PC-9 (cell line): Measurements from ENCODE around the gene EIF2D. TPM values are rescaled to one million over a fixed set of nuclear protein-coding genes. Genes with fewer than 3 reads are reported as not detected.

Source experiments
- BruUV-seq: library from RNA; stranded (reverse); fragments of 400-500 nt; replicated peaks from 2 replicates; lab custom pipeline; 2021; lab: Mats Ljungman, UMichigan
- CTCF ChIA-PET: fragments of 300-600 bp; sonication (Branson Sonifier 250); formaldehyde crosslinking; loops from one replicate; lab custom pipeline; 2022; ENCODE audit warnings: antibody characterized with exemption; lab: Charles Lee
- POLR2A ChIA-PET: fragments of 300-600 bp; sonication (Branson Sonifier 250); formaldehyde crosslinking; loops from one replicate; lab custom pipeline; 2022; ENCODE audit warnings: antibody characterized with exemption; ENCODE audit not compliant: unreplicated experiment; lab: Charles Lee
- DNase-seq, 2 experiments: peaks; one replicate each; pipeline versions ENCODE4 v3.0.0 to v3.0.0-alpha.2; 2015 to 2022; ENCODE audit warnings: mixed read lengths in 1 of 2
- H2AFZ ChIP-seq: fragments of 200-600 bp; sonication (generic); 2 replicates; pipeline ENCODE4 v1.8.1; 2017; ENCODE audit warnings: antibody characterized with exemption
- H3F3A ChIP-seq: fragments of 200-600 bp; sonication (generic); 2 replicates; pipeline ENCODE4 v1.8.1; 2017; ENCODE audit warnings: antibody characterized with exemption, mild to moderate bottlenecking, low read depth; ENCODE audit not compliant: insufficient read depth
- H3K27ac ChIP-seq: fragments of 200-600 bp; sonication (generic); 2 replicates; pipeline ENCODE4 v1.6.1; 2016; ENCODE audit warnings: mixed run types
- H3K27me3 ChIP-seq: fragments of 200-600 bp; sonication (generic); 2 replicates; pipeline ENCODE4 v1.6.1; 2016; ENCODE audit warnings: low read depth, mixed run types; ENCODE audit not compliant: insufficient read depth
- H3K36me3 ChIP-seq: fragments of 200-600 bp; sonication (generic); 2 replicates; pipeline ENCODE4 v1.6.1; 2016; ENCODE audit warnings: low read depth, mixed run types
- H3K4me1 ChIP-seq: fragments of 200-600 bp; sonication (generic); replicated peaks from 2 replicates; pipeline ENCODE4 v1.6.1; 2016; ENCODE audit warnings: mixed run types; ENCODE audit not compliant: insufficient read depth
- H3K4me2 ChIP-seq: fragments of 200-600 bp; sonication (generic); 2 replicates; pipeline ENCODE4 v1.6.1; 2017; ENCODE audit warnings: mixed run types
- H3K4me3 ChIP-seq: fragments of 200-600 bp; sonication (generic); 2 replicates; pipeline ENCODE4 v1.6.1; 2016; ENCODE audit warnings: mixed run types
- H3K79me2 ChIP-seq: fragments of 200-600 bp; sonication (generic); 2 replicates; pipeline ENCODE4 v1.6.1; 2017; ENCODE audit warnings: low read depth, mixed run types
- H3K9me2 ChIP-seq: fragments of 200-600 bp; sonication (generic); 2 replicates; pipeline ENCODE4 v1.8.1; 2017; ENCODE audit warnings: mild to moderate bottlenecking; ENCODE audit not compliant: insufficient read depth
- H3K9me3 ChIP-seq: fragments of 200-600 bp; sonication (generic); 2 replicates; pipeline ENCODE4 v1.8.1; 2016; ENCODE audit warnings: low read depth; ENCODE audit not compliant: insufficient read depth
- H4K20me1 ChIP-seq: fragments of 200-600 bp; sonication (generic); 2 replicates; pipeline ENCODE4 v1.8.1; 2017; ENCODE audit not compliant: insufficient read depth
- EZH2 ChIP-seq: fragments of 200-600 bp; sonication (generic); IDR thresholded peaks from 2 replicates; pipeline ENCODE4 v1.8.0; 2017; ENCODE audit warnings: antibody characterized with exemption, low read depth
- intact Hi-C: fragments of 100-400 bp; cut with micrococcal nuclease; formaldehyde crosslinking; loops from one replicate; pipeline ENCODE4 v1.10.0; 2022; ENCODE audit not compliant: unreplicated experiment
- total RNA-seq: library from RNA; stranded (reverse); gene quantifications from 2 replicates; pipeline ENCODE4 v1.2.3, GENCODE V29; 2021
- TF ChIP-seq, protein P1 (sequence below): fragments of 200-600 bp; sonication (generic); conservative IDR thresholded peaks from 2 replicates; pipeline ENCODE4 v1.6.1; 2017; ENCODE audit warnings: mixed run types, antibody characterized with exemption, mild to moderate bottlenecking, moderate library complexity

Gene EIF2D
- total RNA-seq, 1 experiment from 2014 or later = 59.0 TPM

DNA sequence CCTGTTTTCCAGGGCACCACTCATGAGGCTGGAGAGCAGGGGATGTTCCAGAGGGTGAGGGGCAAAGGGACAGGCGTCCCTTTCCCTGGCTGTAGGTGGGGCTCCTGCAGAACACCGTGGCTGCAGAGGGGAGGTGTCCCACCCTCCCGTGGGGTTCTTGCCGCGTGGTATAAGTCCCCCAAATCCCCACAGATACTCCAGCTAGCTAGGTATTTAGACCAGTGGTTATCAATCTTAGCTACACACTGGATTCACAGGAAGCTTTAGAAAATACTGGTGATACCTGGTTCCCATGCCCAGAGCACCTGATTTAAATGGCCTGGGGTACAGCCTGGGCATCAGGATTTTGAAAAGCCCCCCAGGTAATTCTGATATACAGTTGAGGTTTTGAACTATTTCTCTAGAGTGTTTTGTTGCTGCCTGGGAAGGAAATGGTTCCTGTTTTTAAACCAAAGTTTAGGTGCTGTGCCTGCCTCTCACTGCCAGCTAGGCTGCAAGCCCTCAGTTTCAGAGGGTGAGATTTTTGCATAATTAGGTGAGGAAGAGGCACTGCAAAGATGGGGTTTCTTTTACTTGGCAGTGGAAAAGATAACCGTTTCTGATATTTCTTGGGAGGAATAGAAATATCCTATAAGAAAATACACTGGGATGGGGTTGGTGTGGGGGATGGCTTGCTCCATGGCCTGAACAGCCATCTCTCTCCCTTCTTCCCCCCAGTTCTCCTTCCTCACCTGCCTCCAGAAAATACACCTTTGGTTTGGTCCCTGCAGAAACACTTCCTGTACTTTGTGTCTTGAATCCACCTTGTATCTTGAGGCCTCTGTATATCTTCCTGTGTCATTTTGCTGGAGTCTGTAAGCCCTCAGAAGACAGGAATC lies 53.2 kb downstream of the EIF2D start:
- H3K27ac ChIP-seq = no peak overlapping the region
- POLR2A ChIA-PET = no interaction called here

DNA sequence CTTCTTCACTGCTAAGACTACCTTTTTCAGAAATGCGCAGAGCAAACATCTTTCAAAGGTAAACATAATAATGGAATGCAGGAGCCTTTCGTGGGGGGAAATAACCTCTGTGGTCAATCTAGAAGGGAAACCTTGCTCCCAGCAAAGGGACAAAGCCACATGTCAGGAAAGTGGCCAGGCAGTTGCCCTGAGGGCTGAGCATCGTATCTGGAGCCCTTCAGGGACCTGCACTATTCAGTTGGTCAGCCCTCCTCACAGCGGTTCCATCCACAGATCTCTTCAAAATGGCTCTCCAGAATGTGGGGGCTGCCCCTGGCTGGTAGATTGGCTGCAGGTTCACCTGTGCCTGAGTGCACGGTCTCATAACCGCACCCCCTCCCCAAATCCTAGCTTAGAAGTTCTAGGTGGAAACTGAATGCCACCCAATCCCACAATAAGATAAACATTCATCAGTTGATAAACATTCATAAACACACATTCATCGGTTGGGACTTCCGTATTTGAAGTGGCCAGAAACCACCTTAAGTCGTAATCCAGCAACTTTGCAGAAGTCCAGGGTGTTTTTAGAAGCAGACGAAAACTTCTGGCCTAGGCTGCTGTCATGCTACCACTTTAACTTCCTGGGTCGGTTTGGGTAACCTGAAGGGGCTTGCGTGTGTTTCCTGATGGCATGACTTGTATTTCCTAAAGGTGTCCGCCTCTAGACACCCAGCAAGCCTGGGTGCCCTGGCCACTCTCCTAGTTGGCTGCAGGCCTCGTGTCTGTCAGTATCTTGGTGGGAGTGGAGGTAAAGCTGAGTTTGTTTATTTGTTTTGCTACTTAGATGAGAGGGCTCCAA lies 54.4 kb downstream of the EIF2D start:
- Histone ChIP-seq H3K4me1 (peaks cover 16% of the 10 kb centered on the region), H3K9me3 (no peaks in the 10 kb centered on the region), H3K4me2 (peak overlapping the region; percentile 100), H3K36me3 (no peaks in the 10 kb centered on the region), H3F3A (peaks cover under 1% of the 10 kb centered on the region; the same call in 1 of the 2 replicates), H3K4me3 (peak overlapping the region; percentile 77), H3K79me2 (no peaks in the 10 kb centered on the region), H3K9me2 (no peaks in the 10 kb centered on the region), H3K27me3 (no peaks in the 10 kb centered on the region), H4K20me1 (no peaks in the 10 kb centered on the region; the same call in 1 of the 2 replicates), H2AFZ (peak overlapping the region; percentile 88), H3K27ac (no peak overlapping the region)
- intact Hi-C loops = no loop called here
- ChIA-PET POLR2A (no interaction called here), CTCF (interaction anchor here (0.6 kb wide), 1 partner anchor 51 kb away, joined by 3 read pairs; the partner anchor contains the start of gene RASSF5)
- TF ChIP-seq, protein P1, sequence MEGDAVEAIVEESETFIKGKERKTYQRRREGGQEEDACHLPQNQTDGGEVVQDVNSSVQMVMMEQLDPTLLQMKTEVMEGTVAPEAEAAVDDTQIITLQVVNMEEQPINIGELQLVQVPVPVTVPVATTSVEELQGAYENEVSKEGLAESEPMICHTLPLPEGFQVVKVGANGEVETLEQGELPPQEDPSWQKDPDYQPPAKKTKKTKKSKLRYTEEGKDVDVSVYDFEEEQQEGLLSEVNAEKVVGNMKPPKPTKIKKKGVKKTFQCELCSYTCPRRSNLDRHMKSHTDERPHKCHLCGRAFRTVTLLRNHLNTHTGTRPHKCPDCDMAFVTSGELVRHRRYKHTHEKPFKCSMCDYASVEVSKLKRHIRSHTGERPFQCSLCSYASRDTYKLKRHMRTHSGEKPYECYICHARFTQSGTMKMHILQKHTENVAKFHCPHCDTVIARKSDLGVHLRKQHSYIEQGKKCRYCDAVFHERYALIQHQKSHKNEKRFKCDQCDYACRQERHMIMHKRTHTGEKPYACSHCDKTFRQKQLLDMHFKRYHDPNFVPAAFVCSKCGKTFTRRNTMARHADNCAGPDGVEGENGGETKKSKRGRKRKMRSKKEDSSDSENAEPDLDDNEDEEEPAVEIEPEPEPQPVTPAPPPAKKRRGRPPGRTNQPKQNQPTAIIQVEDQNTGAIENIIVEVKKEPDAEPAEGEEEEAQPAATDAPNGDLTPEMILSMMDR = no peak
- TF ChIP-seq EZH2 = no peak
- peak in 1 of 2 experiments; percentile 42 for DNase-seq
- BruUV-seq = no TSS peak

More for the DNA sequence above, 53.2 kb downstream of the EIF2D start:
- H3K9me2 ChIP-seq = no peaks in the 10 kb centered on the region
- no peak overlapping the region for H2AFZ ChIP-seq
- no peak for TF ChIP-seq EZH2
- TF ChIP-seq, protein P1 = no peak
- no peaks in the 10 kb centered on the region for H3K27me3 ChIP-seq
- peaks cover 16% of the 10 kb centered on the region for H3K4me1 ChIP-seq
- DNase-seq = no peak
- no peaks in the 10 kb centered on the region for H3K9me3 ChIP-seq
- CTCF ChIA-PET = no interaction called here
- H3K36me3 ChIP-seq = no peaks in the 10 kb centered on the region
- H3K4me3 ChIP-seq = no peak overlapping the region
- no peaks in the 10 kb centered on the region for H3K79me2 ChIP-seq
- peaks cover 4% of the 10 kb centered on the region; the same call in 1 of the 2 replicates for H3F3A ChIP-seq
- intact Hi-C loops = no loop called here
- no TSS peak for BruUV-seq
- no peaks in the 10 kb centered on the region; the same call in 1 of the 2 replicates for H4K20me1 ChIP-seq
- no peak overlapping the region for H3K4me2 ChIP-seq
